Stimulated activated CD4-positive, alpha-beta T cell treated with anti-CD3 and anti-CD28 coated beads, Interleukin-4, amount 100 ng/mL, for 48 hours (primary cell): Measurements from ENCODE around the gene LRRK2.
"Not testable (repeated sequence)": the region's sequence is repeated elsewhere in the genome, so short reads cannot be mapped to it uniquely, and the experiment has no call there.

Source experiments
- DNase-seq, 2 donors: peaks; one replicate each; pipeline ENCODE4 v3.0.0-alpha.2; 2020; ENCODE audit warnings: low read depth in 2 of 2

The LRRK2 gene

GRCh38 chr12:40212566-40212965 lies 12.2 kb upstream of the LRRK2 start:
- no peak for DNase-seq

- DNase-seq, result no peak
Measured at GRCh38 chr12:40215982-40216381, 8.8 kb upstream of the LRRK2 start.

- no peak for DNase-seq
Measured at GRCh38 chr12:40216516-40217288, 8.1 kb upstream of the LRRK2 start.

GRCh38 chr12:40219760-40220159 lies 5.0 kb upstream of the LRRK2 start:
- DNase-seq, result no peak

- DNase-seq, result no peak
Measured at GRCh38 chr12:40222247-40222646, 2.5 kb upstream of the LRRK2 start.

GRCh38 chr12:40223646-40224045 lies 1.2 kb upstream of the LRRK2 start:
- no peak for DNase-seq

- no peak for DNase-seq
Measured at GRCh38 chr12:40225337-40225983, 663 bp downstream of the LRRK2 start.

GRCh38 chr12:40225984-40226602 lies 1.3 kb downstream of the LRRK2 start:
- DNase-seq, result no peak

- no peak for DNase-seq
Measured at GRCh38 chr12:40226705-40227104, 1.9 kb downstream of the LRRK2 start.

- no peak for DNase-seq
Measured at GRCh38 chr12:40227447-40227846, 2.6 kb downstream of the LRRK2 start.

GRCh38 chr12:40228727-40229126 lies 3.9 kb downstream of the LRRK2 start:
- no peak for DNase-seq

GRCh38 chr12:40229690-40230651 lies 5.2 kb downstream of the LRRK2 start:
- DNase-seq, result no peak

- no peak for DNase-seq
Measured at GRCh38 chr12:40232602-40233001, 7.8 kb downstream of the LRRK2 start.

- DNase-seq, result no peak
Measured at GRCh38 chr12:40233741-40234367, 9.1 kb downstream of the LRRK2 start.

- DNase-seq, result no peak
Measured at GRCh38 chr12:40236357-40236850, 11.6 kb downstream of the LRRK2 start.

- DNase-seq, result no peak
Measured at GRCh38 chr12:40238266-40238902, 13.6 kb downstream of the LRRK2 start.

GRCh38 chr12:40238979-40239378 lies 14.2 kb downstream of the LRRK2 start:
- DNase-seq, result no peak

- DNase-seq, result no peak
Measured at GRCh38 chr12:40240779-40241178, 16.0 kb downstream of the LRRK2 start.

GRCh38 chr12:40241741-40242140 lies 16.9 kb downstream of the LRRK2 start:
- no peak for DNase-seq

GRCh38 chr12:40244526-40245156 lies 19.8 kb downstream of the LRRK2 start:
- not testable (repeated sequence) for DNase-seq
